Measurements from ENCODE around the gene PTPRH.

Gene PTPRH

GRCh38 chr19:55160128-55160985 lies 48.9 kb downstream of the PTPRH start:
- no peak overlapping the region for H3K4me3 ChIP-seq (ENCODE audit: low read depth, low read length)

- H3K4me3 ChIP-seq (ENCODE audit: low read depth, low read length), result no peak overlapping the region
Observed at GRCh38 chr19:55158848-55159749, 50.2 kb downstream of the PTPRH start.

DNA sequence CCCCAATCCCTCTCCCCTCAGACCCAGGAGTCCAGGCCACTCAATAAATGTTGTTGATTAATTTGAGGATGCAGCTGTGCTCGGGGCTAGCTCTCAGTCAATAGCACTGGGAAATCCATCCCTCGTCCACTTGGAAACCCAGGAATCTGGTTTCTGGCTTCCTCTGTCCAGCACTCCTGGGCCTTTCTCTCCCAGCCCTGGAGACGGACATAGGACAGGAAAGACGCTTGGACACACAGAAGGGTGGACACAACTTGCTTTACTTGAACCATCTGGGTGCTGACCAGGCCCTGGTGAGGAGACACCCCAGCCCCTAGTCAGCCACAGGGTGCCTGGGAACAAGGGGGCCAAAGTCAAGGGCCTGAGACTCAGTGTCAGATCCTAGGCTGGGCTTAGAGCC lies 50.9 kb downstream of the PTPRH start:
- H3K4me3 ChIP-seq (ENCODE audit: low read depth, low read length), result no peak overlapping the region

DNA sequence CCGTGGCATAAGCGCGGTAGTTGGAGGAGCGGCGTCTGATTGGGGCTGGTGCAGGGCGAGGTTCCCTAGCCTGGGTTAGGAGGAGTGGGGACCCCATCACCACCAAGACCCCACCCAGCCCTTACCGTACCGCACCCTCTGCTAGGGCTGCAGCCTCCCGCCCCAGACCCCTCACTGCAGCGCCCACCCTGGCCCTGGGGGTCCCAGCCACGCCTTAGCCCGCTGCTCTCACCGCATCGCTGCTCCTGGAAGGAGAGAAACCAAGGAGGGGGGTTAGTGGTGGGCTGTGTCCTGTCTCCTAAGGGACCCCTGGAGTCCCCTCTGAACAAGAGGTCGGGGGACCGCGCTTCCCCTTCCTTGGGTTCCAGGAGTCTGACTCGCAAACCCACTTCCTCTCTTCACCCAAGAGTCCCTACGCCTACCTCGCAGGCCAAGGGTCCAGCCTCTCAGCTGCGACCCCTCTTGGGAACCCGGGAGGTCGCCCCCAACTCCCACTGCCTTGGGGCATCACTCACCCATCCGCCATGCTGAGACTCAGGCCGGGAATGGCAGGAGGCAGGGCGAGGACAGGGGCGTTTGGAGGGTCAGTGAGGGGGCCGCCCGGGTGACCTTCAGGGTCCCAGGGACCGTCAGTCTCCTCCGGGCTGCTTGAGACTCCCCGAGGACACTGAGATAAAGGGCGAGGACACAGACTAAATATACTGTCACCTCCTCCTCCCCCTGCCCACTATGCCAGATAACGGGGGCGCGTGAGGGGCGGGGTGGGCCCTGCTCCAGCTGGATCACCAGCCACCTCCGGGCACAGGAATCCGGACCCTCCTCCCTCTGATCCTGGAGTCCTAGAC lies 52.0 kb downstream of the PTPRH start, which contains the start of gene TNNI3:
Gene TNNI3 (minus strand): TSS at position 669 of the 845 bp plus-strand sequence. CDS start 143 bp downstream, at position 526.
- peak within 1 kb of the TSS; percentile 44 for H3K4me3 ChIP-seq (ENCODE audit: low read depth, low read length)

GRCh38 chr19:55156202-55157063 lies 52.9 kb downstream of the PTPRH start:
- H3K4me3 ChIP-seq (ENCODE audit: low read depth, low read length), result peak overlapping the region; percentile 44

DNA sequence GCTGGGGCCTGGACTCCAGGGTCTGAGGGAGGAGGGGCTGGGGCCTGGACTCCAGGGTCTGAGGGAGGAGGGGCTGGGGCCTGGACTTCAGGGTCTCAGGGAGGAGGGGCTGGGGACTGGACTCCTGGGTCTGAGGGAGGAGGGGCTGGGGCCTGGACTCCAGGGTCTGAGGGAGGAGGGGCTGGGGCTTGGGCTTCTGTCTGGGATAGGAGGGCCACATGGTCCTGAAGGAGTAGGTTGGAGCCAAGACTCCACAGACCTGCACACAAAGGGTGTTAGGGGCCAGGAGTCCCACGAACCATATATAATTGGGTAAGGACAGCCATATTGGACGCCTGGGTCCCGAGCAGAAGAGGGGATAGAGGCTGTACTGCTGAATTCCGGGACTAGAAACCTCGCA lies 53.5 kb downstream of the PTPRH start:
- H3K4me3 ChIP-seq (ENCODE audit: low read depth, low read length), result peak overlapping the region; percentile 44

DNA sequence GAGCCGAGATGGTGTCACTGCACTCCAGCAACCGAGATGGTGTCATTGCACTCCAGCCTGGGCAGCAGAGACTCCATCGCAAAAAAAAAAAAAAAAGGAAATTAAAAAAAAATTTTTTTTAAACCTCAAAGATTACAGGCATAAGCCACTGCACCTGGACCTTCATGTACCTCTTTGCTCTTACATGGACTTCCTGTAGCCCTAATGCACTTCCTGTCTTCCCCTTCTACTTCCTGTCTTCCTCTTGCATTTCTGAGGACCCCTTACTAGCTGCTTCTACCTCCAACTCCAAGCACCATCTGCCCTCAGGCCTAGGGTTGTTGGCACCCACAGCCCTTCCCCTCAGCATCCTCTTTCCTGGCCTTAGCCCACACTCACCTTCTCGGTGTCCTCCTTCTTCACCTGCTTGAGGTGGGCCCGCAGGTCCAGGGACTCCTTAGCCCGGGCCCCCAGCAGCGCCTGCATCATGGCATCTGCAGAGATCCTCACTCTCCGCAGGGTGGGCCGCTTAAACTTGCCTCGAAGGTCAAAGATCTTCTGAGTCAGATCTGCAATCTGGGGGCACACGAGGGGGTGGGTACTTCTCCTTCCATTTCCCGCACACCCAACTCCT lies 55.5 kb downstream of the PTPRH start:
- no peak overlapping the region for H3K4me3 ChIP-seq (ENCODE audit: low read depth, low read length)

- no peak overlapping the region for H3K4me3 ChIP-seq (ENCODE audit: low read depth, low read length)
Observed at GRCh38 chr19:55152017-55152416, 57.3 kb downstream of the PTPRH start.

- no peak within 1 kb of the TSS for H3K4me3 ChIP-seq (ENCODE audit: low read depth, low read length)
Observed at GRCh38 chr19:55149078-55150003, 60.0 kb downstream of the PTPRH start, which contains the start of gene TNNT1. TSS of gene TNNT1 (minus strand) at chr19:55149206. CDS start at chr19:55147157, 2,049 bp downstream.

GRCh38 chr19:55147545-55148251 lies 61.6 kb downstream of the PTPRH start:
- H3K4me3 ChIP-seq (ENCODE audit: low read depth, low read length), result no peak overlapping the region

GRCh38 chr19:55146705-55147273 lies 62.5 kb downstream of the PTPRH start:
- peak overlapping the region; percentile 47 for H3K4me3 ChIP-seq (ENCODE audit: low read depth, low read length)

DNA sequence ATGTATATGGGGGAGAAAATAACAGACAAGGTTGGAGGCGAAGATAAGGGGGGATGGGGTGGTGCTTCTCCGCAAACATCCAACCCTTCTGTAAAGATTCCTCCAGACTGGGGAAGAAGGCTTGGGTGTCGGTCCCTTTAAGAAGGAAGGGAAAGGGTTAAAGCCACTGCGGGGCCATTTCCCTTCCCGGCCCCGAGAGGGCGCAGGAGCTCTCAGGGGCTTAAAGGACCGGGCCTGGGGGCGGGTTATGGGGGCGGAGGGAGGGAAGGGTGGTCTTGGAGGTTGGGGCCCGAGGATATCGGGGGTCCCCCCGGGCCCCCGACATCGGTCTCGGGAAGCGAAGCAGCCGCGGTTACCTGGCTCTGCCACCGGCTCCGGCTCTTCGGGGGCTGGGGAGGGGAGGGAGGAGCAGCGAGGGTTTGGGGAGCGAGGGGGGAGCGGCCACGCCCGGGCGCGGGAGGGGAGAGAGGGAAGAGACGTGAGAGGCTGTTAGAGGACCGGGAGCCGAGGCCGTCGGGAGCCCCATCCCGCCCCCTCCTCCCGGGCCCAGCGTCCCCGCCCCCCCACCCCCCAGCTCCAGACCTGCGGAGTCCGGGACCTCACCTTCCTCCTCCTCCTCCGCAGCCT lies 63.1 kb downstream of the PTPRH start:
- H3K4me3 ChIP-seq (ENCODE audit: low read depth, low read length), result peak overlapping the region; percentile 47

- no peak overlapping the region for H3K4me3 ChIP-seq (ENCODE audit: low read depth, low read length)
Observed at GRCh38 chr19:55145232-55145631, 64.1 kb downstream of the PTPRH start.

- no peak overlapping the region for H3K4me3 ChIP-seq (ENCODE audit: low read depth, low read length)
Observed at GRCh38 chr19:55141696-55142095, 67.6 kb downstream of the PTPRH start.

GRCh38 chr19:55137915-55138314 lies 71.4 kb downstream of the PTPRH start:
- H3K4me3 ChIP-seq (ENCODE audit: low read depth, low read length), result no peak overlapping the region

DNA sequence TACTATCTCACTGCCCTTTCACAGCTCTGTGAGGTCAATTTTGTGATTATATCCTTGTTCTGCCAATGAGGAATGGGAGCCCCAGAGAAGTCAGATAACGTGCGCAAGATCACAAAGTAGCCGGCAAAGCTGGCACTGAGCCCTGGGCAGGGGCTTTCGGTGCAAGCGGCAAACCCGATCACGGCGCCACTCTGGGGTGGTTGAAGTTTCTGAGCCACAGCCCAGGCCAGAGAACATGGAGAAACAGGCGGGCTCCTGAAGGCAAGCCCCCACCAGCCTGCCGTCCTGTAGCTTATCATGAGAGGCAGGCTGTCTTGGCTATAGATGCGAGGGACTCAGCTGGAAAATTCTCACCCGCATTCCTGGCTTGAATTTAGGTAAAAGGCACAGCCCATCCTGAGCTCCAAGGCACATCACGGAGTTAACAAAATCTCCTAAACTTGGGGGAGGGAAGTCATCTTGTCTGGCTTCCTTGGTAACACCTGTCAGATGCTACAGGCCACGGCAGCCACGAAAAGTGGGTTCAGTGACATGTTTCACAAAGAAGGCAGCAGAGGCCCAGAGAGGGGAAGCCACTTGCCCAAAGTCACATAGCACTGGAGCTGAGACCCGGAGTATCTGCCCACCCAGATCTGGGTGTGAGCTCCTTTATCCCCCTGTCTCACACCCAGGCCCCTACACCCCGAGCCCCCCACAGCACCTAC lies 72.8 kb downstream of the PTPRH start:
- no peak overlapping the region for H3K4me3 ChIP-seq (ENCODE audit: low read depth, low read length)
